ENCODE measurements around the gene POP7.

POP7 gene

GRCh38 chr7:100688326-100688860 lies 17.5 kb upstream of the POP7 start:
- TF ChIP-seq CTCF (IDR thresholded peaks at IDR 0.05; ENCODE audit: low read depth, low read length) = no peak
- DNase-seq (ENCODE audit: low read depth in 2 of 2) = no peak
- no peak overlapping the region for H3K4me3 ChIP-seq (replicated peaks in 1 of 2; ENCODE audit: low read depth in 2 of 2, low read length in 2 of 2)

- no peak overlapping the region for H3K4me3 ChIP-seq (replicated peaks in 1 of 2; ENCODE audit: low read depth in 2 of 2, low read length in 2 of 2)
- TF ChIP-seq CTCF (IDR thresholded peaks at IDR 0.05; ENCODE audit: low read depth, low read length) = no peak
- DNase-seq (ENCODE audit: low read depth in 2 of 2) = no peak
Observed at GRCh38 chr7:100689230-100690135, 16.4 kb upstream of the POP7 start.

GRCh38 chr7:100691676-100692577 lies 14.0 kb upstream of the POP7 start:
- TF ChIP-seq CTCF (IDR thresholded peaks at IDR 0.05; ENCODE audit: low read depth, low read length) = peak; percentile 91
- H3K4me3 ChIP-seq (replicated peaks in 1 of 2; ENCODE audit: low read depth in 2 of 2, low read length in 2 of 2) = peak overlapping the region; percentile 5 to 73
- DNase-seq (ENCODE audit: low read depth in 2 of 2) = peak; percentile 75 to 78

- DNase-seq (ENCODE audit: low read depth in 2 of 2) = no peak
- peak overlapping the region; percentile 73 to 74 for H3K4me3 ChIP-seq (replicated peaks in 1 of 2; ENCODE audit: low read depth in 2 of 2, low read length in 2 of 2)
- TF ChIP-seq CTCF (IDR thresholded peaks at IDR 0.05; ENCODE audit: low read depth, low read length) = no peak
Observed at GRCh38 chr7:100692578-100692961, 13.4 kb upstream of the POP7 start.

GRCh38 chr7:100693312-100694097 lies 12.4 kb upstream of the POP7 start:
- DNase-seq (ENCODE audit: low read depth in 2 of 2) = no peak
- no peak for TF ChIP-seq CTCF (IDR thresholded peaks at IDR 0.05; ENCODE audit: low read depth, low read length)
- H3K4me3 ChIP-seq (replicated peaks in 1 of 2; ENCODE audit: low read depth in 2 of 2, low read length in 2 of 2) = peak overlapping the region; percentile 73 to 74

Measured in cardiac fibroblast (primary cell).